ENCODE results near the gene CLEC2D.
"Not testable (repeated sequence)": the region's sequence is repeated elsewhere in the genome, so short reads cannot be mapped to it uniquely, and the experiment has no call there.

CLEC2D gene

GRCh38 chr12:9669534-9669933 is at the start of gene CLEC2D:
TSS of gene CLEC2D (plus strand) at chr12:9669713. CDS start at chr12:9669735, 22 bp downstream.
- DNase-seq: no peak

GRCh38 chr12:9625019-9625418 is 44.5 kb upstream of the CLEC2D start:
- DNase-seq: no peak

- DNase-seq: no peak
These were observed 43.2 kb upstream of the CLEC2D start for GRCh38 chr12:9626291-9626690.

- no peak for DNase-seq
These were observed 42.7 kb upstream of the CLEC2D start for GRCh38 chr12:9626821-9627220.

GRCh38 chr12:9632766-9633165 is 36.7 kb upstream of the CLEC2D start:
- DNase-seq: no peak

GRCh38 chr12:9634177-9634803 is 35.2 kb upstream of the CLEC2D start:
- DNase-seq: no peak

- no peak for DNase-seq
These were observed 34.4 kb upstream of the CLEC2D start for GRCh38 chr12:9634969-9635754.

- DNase-seq: no peak
These were observed 33.2 kb upstream of the CLEC2D start for GRCh38 chr12:9636150-9636850.

GRCh38 chr12:9636851-9637206 is 32.7 kb upstream of the CLEC2D start:
- no peak for DNase-seq

GRCh38 chr12:9640024-9640423 is 29.5 kb upstream of the CLEC2D start:
- DNase-seq: no peak

- no peak for DNase-seq
These were observed 26.8 kb upstream of the CLEC2D start for GRCh38 chr12:9642606-9643265.

- no peak for DNase-seq
These were observed 26.2 kb upstream of the CLEC2D start for GRCh38 chr12:9643266-9643660.

- not testable (repeated sequence) for DNase-seq
These were observed 24.4 kb upstream of the CLEC2D start for GRCh38 chr12:9644985-9645551.

GRCh38 chr12:9646794-9647781 is 22.4 kb upstream of the CLEC2D start:
- DNase-seq: no peak

- DNase-seq: no peak
These were observed 21.4 kb upstream of the CLEC2D start for GRCh38 chr12:9647825-9648700.

- no peak for DNase-seq
These were observed 20.6 kb upstream of the CLEC2D start for GRCh38 chr12:9648701-9649531.

- DNase-seq: no peak
These were observed 20.0 kb upstream of the CLEC2D start for GRCh38 chr12:9649532-9649940.

- DNase-seq: no peak
These were observed 19.3 kb upstream of the CLEC2D start for GRCh38 chr12:9650151-9650576.

GRCh38 chr12:9651265-9651729 is 18.2 kb upstream of the CLEC2D start:
- no peak for DNase-seq

- no peak for DNase-seq
These were observed 9.5 kb upstream of the CLEC2D start for GRCh38 chr12:9660046-9660445.
